NCI-H2029 treated with DMSO at 0.1 percent for 48 hours (cell line): ENCODE data around the gene CEP164.
"Not testable (repeated sequence)": the region's sequence is repeated elsewhere in the genome, so short reads cannot be mapped to it uniquely, and the experiment has no call there.

Experiments used
- DNase-seq: peaks from one replicate; lab custom pipeline; 2025; lab: John Stamatoyannopoulos, UW

Gene CEP164

GRCh38 chr11:117442049-117442868 lies 114.6 kb downstream of the CEP164 start:
- no peak for DNase-seq

- DNase-seq, result no peak
Observed at GRCh38 chr11:117442869-117443239, 115.2 kb downstream of the CEP164 start.

- DNase-seq, result peak; percentile 21
Observed at GRCh38 chr11:117443266-117444186, 115.9 kb downstream of the CEP164 start.

DNA sequence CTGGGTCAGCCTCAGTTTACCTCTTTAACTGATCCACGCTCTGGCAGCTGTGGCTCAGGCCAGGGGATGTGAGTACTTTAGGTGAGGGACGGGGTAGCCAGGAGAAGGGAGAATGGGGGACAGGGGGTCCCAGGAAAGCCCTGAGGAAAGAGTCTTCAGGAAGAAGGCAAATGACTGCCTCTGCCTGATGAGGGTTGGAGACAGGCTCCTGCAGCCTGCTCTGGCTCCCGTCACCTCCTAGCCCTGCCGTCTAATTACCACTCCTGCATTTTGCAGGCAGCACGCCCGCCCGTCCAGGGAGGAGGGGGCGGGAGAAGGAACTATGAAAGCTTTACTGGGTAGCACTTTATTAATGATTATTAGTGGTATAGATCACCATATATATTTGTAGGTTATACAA lies 116.6 kb downstream of the CEP164 start:
- no peak for DNase-seq

DNA sequence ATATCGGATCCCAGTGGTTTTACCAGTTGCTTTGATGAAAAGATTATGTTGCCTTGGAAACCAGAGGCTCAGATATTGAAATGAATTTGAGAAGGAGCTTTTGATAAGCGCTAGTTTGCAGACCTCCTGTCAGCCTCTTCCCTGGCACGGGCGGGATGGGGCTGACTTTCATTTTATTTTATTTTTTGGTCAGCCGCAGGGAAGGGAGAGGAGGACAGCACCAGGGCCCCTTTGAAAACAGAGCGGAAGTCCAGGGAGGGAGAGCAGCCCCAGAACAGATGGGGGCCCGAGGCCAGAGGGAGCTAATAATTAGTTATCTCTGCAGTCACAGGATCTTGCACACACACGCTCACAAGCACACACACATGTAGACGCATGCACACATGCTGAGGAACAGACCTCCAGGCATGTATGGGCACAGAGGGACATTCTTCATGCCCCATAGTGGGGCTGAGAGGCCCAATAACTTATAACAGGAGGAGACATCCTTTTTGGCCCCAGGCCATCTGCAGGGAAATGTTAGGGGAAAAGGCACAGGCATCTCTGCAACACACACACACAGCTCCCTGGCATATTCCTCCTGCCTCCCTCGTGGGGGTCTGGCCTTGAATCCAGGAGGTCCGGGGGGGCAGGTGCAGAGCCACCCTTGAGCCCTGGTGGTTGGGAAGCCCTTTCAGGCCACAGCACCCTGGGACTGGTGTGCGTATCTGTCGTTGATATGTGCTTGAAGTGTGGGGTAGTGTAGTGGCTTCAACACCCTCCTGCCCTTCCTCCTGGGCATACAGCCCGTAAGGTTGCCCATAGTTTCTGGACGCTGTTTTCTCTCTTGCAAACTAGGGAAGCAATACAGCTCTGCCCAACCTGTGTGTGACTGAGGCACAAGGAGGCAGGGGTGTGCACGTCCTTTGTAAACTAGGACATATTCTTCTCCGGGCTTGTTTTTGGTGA lies 117.3 kb downstream of the CEP164 start:
- DNase-seq, result no peak

DNA sequence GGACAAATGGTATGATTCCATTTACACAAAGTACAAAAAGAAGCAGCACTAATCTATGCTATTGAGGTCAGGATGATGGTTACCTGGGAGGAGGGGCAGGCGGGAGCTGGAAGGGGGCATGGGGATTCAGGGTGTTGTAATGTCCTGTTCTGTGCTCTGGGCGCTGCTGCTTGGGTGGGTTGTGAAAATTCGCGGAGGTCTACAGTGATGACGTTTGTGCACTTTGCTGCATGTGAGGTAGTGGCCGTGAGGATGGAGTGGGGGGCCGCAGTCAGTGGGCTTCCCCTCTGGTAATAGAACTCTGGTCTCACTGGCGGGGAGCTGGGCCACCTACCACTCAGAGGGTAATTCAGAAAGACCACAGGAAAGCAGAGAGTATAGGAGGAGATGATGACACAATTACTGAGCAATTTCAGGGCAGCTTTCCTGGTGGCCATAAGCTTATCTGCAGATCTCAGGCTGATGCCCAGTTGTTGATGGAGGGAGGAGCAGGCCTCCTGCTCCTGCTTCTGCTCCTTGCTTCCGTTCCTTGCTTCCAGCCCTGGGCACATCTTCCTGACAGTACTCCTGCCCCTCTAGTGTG lies 121.5 kb downstream of the CEP164 start:
- no peak for DNase-seq

- no peak for DNase-seq
Observed at GRCh38 chr11:117453886-117454563, 126.4 kb downstream of the CEP164 start.

- DNase-seq, result no peak
Observed at GRCh38 chr11:117454564-117454917, 126.9 kb downstream of the CEP164 start.

DNA sequence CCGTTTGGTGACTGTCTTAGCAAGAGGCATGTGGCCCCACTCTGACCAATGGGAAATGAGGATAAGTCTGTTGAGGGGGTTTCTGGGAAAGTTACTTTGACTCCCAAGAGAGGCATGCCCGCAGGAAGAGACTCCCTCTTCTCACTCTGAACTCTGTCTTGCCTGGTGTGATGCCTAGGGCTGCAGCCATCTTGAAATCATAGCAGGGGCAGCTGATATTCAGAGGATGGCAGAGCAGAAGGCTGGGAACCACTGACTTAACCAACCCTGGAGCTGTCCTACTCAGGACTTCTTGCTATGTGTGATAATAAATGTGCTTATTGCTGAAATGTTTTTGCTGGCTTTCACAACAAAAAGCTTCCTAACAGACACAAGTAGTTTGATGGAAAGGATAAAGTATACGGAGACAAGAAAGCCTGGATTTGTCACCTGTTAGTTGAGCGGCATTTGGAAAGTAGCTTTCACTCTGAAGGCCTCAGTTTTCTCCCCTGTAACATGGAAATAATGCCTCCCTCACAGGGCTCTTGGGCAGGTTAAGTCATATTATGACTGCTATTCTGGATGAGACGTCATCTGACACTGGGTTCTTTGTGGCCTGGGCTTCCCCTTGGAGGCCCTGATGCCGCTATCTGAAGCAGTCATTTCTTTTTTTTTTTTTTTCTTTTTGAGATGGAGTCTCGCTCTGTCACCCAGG lies 128.5 kb downstream of the CEP164 start:
- DNase-seq, result no peak

GRCh38 chr11:117456721-117457029 lies 129.0 kb downstream of the CEP164 start:
- not testable (repeated sequence) for DNase-seq

- peak; percentile 63 for DNase-seq
Observed at GRCh38 chr11:117457031-117457785, 129.6 kb downstream of the CEP164 start.

DNA sequence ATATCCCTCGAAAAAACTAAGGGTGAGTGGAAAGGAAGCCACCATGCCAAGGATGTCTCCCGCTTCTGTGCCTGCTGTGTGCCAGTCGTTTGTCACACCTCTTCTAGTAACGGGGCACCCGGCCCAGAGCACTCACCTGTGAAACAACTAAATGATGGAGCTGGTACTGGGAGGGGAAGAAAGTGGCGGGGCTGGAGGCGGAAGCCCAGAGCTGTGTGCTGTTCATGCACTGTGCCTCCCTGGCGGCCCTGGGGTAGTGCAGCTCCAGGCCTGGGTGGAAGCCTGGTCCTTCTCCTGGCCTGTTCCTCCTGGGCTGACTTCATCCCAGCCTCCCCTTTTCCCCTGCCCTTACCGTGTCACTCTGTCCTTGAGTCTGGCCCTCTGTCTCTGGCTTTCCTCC lies 130.2 kb downstream of the CEP164 start:
- DNase-seq, result peak; percentile 63

DNA sequence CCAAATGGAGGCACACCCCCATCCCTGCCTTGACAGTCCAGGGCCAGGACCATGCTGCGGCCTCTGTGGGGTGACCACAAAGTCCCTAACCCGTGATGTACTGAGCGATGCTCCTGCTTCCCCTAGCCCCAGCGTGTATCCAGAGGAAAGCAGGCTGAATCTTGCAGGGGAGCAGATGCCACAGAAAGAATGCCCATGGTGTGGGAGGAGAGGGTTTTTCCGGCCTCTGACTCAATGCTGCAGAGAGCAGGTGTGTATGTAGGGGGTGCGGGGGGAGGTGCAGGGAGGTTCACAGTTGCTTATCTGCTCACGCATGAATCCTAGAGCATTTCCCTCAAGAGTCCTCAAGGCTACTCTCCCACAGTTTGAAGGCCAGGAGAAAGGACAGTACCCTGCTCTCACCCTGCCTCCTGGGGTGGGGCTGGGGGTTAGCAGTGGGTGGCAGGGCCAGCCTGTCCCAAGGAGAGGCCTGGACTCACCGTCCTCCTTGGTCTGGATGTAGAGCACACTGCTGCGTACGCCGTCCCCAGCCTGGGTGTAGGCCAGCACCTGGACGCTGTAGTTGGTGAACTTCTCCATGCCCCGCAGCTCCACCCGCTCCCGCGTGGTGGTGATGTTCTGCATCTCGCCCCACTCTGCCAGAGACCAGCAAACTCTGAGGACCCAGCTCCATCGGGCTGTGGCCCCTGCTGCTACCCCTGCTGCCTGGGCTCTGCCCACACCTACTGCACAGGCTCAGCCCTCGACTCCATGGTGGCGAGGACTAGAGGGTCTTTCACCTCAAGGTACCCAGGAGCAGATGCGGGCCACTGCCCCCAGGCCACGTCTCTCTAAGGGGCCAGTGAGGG lies 130.8 kb downstream of the CEP164 start:
- DNase-seq, result peak; percentile 65

GRCh38 chr11:117459123-117459978 lies 131.7 kb downstream of the CEP164 start:
- DNase-seq, result no peak

DNA sequence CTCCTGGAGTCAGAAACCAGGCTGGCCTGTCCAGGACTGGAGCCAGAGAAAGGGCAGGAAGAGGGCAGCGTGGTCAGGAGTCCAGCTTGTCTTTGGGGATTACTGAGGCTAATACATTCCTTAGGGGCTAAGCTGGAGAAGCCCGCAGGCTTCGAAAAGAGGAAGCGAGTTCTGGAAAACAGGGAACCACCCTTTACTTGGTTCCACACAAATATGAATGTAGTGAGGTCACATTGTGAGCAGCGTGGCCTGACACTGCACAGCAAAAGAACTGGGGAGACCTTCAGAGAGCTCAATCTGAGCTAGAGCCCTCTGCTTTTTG lies 132.3 kb downstream of the CEP164 start:
- DNase-seq, result no peak

DNA sequence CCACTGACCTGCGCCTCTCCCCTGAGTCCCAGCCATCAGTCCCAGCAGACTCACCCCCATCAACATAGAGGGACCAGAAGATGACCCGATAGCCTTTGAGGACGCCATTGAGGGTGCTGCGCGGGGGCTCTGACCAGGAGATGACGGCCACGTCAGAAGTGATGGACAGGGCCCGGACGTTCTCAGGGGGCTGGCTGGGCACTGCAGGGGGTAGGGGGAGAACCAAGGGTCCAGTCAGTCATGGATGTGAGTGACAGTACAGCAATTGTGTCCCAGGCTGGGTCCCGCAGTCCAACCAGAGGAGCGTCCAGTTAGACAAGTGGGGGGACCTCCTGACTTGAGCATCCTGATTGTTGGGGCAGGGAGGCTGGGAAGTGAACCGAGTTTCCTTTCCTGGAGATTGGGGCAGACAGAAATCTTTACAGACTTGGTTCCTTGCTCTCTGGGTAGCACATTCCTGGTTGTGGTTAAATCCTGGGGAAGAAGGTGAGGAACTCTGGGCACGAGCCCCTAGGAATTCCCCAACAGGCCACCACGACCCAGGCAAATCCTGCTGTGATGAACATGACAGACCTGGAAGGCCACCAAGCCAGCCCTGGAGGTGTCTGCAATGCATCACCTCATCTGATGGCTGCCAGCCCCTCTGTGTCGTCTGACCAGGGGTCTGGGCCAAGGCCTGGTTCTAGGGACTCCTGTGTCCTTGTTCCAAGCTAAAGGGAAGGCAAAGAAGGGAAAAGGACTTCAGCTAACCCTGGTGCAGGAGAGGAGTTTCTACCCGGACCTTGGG lies 133.9 kb downstream of the CEP164 start:
- no peak for DNase-seq

GRCh38 chr11:117462183-117462863 lies 134.7 kb downstream of the CEP164 start:
- no peak for DNase-seq
